ENCODE data around the gene PDE4B.
A peak's percentile ranks its signal among the peaks of the same experiment; 100 is the strongest.

DNA sequence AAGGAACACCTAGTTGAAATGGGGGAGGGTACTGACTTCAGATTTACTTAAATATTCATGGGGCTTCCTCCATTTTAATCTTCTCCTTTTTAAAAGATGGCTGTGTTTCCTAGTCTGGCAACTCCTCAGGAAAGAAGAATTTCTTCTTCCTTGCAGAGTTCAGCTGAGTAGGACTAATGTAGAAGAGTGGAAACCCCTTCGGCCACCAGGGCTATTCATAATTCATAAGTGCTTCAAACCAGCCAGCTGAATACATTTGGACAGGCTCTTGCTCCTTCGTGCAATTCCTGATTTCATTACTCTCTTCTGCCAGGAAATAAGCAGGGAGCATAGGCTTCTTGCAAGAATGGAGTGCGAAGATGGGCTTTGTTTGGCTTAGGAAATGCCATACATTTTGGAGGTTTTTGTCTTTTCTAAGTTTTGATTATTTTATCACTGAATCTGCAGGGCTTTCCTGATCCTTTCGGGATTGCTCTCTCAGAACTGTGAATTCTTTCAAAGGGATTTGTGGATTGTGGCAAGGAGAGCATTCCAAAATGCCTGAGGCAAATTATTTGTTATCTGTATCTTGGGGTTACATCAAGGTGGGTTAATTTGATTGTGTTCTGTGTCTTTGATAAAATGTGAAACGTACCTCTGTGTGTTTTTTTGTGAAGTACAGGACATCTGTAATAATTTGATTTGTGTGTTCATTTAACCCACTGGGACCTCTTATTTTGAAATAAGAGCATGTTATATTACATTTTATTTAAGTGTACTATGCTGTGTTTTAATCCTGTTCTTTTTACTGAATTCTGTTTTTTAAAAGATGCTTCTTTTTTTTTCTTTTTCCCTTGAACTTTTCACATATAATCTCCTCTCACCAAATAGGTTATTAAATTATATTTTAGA, 561.9 kb downstream of the PDE4B start:
- no peak for TF ChIP-seq SMC3 (conservative IDR thresholded peaks at IDR 0.05; ENCODE audit: poor library complexity)
- TF ChIP-seq POLR2AphosphoS5 (IDR thresholded peaks at IDR 0.05) = peak; percentile 34
- peak; percentile 41 for TF ChIP-seq TAF1 (IDR thresholded peaks at IDR 0.05; ENCODE audit: low read depth)
- TF ChIP-seq CTCF (IDR thresholded peaks at IDR 0.05; ENCODE audit: poor library complexity, severe bottlenecking) = no peak

Measured in neural cell (in vitro differentiated cells).